GM21528 (cell line): ENCODE results near the gene VBP1.
"Not testable (repeated sequence)": the region's sequence is repeated elsewhere in the genome, so short reads cannot be mapped to it uniquely, and the experiment has no call there.

ENCODE experiments used
- ATAC-seq: cut with Tn5 transposase; IDR thresholded peaks from one replicate; pipeline ENCODE4 v1.9.1; 2021; ENCODE audit warnings: mild to moderate bottlenecking, moderate library complexity; ENCODE audit not compliant: unreplicated experiment, low FRiP score

Gene VBP1

GRCh38 chrX:155216179-155216939 lies at the start of gene VBP1:
Gene VBP1, plus strand, starts transcription at chrX:155216460. Its CDS starts 23 bp downstream, at chrX:155216483.
- peak; percentile 96 for ATAC-seq

- no peak for ATAC-seq
Measured at GRCh38 chrX:155169881-155170280, 46.4 kb upstream of the VBP1 start.

- ATAC-seq = no peak
Measured at GRCh38 chrX:155179346-155179997, 36.8 kb upstream of the VBP1 start.

- no peak for ATAC-seq
Measured at GRCh38 chrX:155188786-155189185, 27.5 kb upstream of the VBP1 start.

- no peak for ATAC-seq
Measured at GRCh38 chrX:155211208-155211607, 5.1 kb upstream of the VBP1 start.

- no peak for ATAC-seq
Measured at GRCh38 chrX:155213731-155214130, 2.5 kb upstream of the VBP1 start.

- ATAC-seq = peak; percentile 60
Measured at GRCh38 chrX:155215443-155216178, 649 bp upstream of the VBP1 start.

- ATAC-seq = no peak
Measured at GRCh38 chrX:155216940-155217440, 730 bp downstream of the VBP1 start.

- ATAC-seq = no peak
Measured at GRCh38 chrX:155218777-155219176, 2.5 kb downstream of the VBP1 start.

GRCh38 chrX:155221351-155221750 lies 5.1 kb downstream of the VBP1 start:
- no peak for ATAC-seq

GRCh38 chrX:155223746-155224145 lies 7.5 kb downstream of the VBP1 start:
- not testable (repeated sequence) for ATAC-seq

- ATAC-seq = no peak
Measured at GRCh38 chrX:155225774-155226173, 9.5 kb downstream of the VBP1 start.

GRCh38 chrX:155231163-155231562 lies 14.9 kb downstream of the VBP1 start:
- ATAC-seq = peak; percentile 91

- no peak for ATAC-seq
Measured at GRCh38 chrX:155235891-155236290, 19.6 kb downstream of the VBP1 start.

GRCh38 chrX:155237719-155238118 lies 21.5 kb downstream of the VBP1 start:
- ATAC-seq = no peak

- no peak for ATAC-seq
Measured at GRCh38 chrX:155242300-155242699, 26.0 kb downstream of the VBP1 start.

- no peak for ATAC-seq
Measured at GRCh38 chrX:155246748-155247147, 30.5 kb downstream of the VBP1 start.

- ATAC-seq = no peak
Measured at GRCh38 chrX:155247497-155247896, 31.2 kb downstream of the VBP1 start.

GRCh38 chrX:155251391-155251790 lies 35.1 kb downstream of the VBP1 start:
- ATAC-seq = no peak

- ATAC-seq = no peak
Measured at GRCh38 chrX:155259752-155260151, 43.5 kb downstream of the VBP1 start.
